Measurements from ENCODE around the gene LRTM2.
A peak's percentile ranks its signal among the peaks of the same experiment; 100 is the strongest.

LRTM2 gene

DNA sequence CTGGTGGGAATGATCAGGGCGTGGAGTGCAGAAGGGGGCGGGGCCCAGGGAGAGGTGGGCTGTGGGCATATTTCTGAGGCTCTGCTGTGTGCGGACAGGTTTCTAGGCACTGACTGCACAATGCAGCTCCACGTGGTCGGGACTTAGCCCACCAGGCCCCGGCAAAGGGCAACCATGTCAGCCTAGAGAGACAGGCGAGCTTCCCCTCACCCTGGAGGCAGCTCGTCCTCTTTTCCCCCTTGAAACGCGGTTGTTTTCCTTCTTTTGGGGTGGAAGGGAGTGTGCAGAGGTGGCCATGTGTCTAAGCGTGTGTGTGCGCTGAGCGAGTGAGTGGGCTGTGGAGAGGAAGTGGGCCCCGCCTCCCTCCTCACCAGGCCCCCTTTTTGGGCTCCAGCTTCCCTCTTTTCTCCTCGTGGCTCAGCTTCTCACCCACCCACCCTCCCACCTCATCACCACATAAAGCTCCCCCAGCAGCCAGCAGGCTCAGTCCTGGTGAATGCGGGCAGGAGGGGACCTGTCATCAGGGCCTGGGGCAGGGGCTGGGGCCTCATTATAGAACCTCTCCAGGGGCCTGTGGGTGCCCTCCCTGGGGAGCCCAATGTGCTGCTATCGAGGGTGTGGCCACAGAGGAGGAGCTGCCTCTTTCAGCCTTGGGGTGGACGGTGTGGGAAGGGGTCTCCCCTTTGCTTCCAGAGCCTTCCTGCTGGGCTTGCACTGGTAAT, 22.0 kb downstream of the LRTM2 start:
- DNase-seq (ENCODE audit: low read depth) = no peak

DNA sequence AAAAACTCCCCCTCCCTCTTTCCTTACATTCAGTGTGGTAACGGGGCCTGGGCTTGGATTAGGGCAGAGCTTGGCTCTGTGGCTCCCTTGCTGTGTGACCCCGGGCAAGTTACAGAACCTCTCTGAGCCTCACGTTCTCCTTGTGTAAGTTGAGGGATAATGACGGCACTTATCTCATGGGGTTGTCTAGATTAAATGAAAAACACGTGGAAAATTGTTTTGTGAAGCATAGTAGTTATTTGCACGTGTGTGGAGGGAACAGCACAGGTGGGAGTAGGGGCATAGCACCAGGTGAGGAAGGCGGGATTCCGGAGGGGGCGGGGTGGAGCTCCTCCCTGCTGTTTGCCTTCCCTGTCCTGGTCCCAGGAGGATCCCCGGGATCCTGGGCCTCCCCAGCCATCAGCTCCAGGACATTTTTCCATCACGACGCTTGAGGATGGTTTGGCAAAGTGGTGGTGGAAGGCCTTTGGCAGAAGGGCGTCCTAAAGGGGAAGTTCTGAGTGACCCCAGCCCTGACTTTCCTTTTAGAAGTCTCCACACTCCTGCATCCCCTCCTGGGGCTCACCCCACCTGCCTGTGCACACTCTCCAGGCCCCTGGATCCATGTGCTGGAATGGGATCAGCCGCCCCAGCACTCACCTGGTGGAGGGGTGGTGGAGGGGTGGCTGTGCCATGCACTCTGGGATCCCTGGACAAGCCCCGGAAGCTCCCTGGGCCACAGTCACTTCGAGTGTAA, 22.7 kb downstream of the LRTM2 start:
- DNase-seq (ENCODE audit: low read depth) = no peak

DNA sequence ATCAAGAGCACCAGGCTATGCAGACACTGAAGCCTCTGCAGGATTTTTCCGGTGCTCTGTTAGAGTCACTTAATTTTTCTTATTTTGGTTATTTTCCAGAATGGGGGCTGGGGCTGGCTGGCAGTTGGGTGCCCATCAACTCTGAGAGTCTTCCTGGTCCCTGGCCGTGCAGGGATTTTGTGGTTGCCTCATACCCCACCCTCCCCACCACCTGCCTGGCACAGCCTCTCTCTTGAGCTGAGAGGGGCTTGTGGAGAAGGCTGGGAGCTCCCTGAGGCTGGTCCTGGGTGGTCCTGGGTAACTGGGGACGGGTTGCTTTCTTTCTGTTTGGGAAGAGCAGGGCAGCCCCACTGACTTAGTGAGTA, 23.3 kb downstream of the LRTM2 start:
- no peak for DNase-seq (ENCODE audit: low read depth)

DNA sequence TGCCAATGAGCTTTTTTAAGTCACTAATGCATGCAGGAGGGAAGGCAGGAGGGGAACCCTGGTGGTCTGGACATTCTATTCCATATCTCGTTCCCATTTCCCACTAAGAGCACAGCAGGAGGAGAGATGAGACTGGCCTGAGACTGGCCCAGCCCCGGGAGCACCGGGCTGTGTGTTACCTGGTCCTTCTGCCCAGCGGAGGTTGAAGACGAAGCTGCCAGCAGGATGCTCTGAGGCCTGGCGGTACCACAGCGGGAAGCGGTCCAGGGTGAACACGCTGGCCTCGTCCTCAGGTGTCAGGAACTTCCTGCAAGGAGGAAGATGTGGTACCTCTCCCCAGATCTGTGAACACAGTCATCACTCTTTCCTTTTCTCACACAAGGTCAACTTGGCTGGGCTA, 23.9 kb downstream of the LRTM2 start:
- no peak for DNase-seq (ENCODE audit: low read depth)

DNA sequence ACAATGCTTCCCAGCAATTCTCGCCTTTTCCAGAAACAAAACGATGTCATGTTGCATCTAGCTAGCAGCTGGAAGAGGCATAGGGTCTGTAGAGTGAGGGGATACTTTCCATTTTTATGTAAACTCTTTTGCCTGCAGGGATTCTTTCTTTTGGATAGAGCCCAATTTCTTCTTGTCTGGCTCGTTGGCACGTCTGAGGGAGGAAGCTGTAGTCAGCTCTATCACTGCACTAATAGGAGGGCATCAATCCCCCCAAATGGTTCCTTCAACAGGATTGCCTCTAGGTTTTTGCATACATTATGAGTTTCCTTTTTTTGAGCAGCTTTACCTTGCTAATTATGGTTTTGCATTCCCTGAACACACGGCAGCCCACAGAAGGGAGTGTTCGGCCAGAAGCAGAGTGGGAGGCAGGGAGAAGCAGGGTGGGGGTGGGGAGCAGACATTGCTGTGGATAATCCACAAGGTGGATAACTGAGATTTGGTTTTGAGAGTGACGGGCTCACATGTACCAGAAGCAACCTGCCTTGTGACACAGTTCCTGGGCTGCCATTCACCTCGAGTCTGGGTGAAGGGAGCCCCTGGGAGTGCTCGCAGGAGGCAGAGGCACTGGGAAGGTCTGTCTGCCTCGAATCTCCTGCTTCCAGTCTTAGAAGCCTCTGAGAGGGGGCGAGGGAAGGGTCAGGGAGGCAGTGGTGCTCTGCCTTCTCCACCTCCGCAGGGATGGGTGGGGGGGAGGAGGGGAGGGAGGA, 24.5 kb downstream of the LRTM2 start:
- no peak for DNase-seq (ENCODE audit: low read depth)

DNA sequence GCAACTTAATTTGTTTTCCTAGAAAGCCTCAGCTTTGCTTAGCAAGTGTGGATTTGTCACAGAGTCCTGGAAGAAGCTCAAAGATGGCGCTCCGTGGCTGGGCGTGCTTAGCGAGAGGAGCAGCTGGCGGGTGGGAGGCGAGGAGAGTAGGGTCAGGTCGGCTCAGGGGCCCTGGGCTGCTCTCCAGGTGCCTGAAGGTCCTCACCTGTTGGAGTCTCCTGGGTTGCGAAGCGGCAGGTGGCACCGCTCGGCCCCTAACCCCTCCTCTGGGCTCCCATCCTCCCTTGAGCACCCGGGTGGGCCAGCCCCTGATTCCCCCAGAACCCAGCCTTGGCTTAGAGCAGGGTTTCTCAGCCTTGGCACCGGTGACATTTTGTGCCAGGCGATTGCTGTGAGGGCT, 25.1 kb downstream of the LRTM2 start:
- DNase-seq (ENCODE audit: low read depth) = no peak

DNA sequence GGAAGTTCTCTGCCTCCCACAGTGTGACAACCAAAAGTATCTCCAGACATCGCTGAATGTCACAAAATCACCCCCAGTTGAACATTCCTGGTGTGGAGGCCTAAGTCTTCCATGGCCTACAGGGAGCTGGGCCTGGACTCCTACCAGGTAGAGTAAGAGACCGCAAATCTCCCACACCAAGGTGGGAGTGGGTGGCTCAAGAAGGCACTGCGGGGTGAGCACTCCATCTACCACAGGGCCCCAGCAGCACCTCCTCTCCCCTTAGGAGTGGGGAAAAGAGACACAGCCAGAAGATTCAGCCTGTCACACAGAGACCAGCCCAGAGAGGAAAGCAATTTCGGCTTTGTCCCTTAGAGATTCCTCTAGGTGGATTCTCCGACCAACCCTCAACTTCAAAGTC, 25.5 kb downstream of the LRTM2 start:
- DNase-seq (ENCODE audit: low read depth) = no peak

DNA sequence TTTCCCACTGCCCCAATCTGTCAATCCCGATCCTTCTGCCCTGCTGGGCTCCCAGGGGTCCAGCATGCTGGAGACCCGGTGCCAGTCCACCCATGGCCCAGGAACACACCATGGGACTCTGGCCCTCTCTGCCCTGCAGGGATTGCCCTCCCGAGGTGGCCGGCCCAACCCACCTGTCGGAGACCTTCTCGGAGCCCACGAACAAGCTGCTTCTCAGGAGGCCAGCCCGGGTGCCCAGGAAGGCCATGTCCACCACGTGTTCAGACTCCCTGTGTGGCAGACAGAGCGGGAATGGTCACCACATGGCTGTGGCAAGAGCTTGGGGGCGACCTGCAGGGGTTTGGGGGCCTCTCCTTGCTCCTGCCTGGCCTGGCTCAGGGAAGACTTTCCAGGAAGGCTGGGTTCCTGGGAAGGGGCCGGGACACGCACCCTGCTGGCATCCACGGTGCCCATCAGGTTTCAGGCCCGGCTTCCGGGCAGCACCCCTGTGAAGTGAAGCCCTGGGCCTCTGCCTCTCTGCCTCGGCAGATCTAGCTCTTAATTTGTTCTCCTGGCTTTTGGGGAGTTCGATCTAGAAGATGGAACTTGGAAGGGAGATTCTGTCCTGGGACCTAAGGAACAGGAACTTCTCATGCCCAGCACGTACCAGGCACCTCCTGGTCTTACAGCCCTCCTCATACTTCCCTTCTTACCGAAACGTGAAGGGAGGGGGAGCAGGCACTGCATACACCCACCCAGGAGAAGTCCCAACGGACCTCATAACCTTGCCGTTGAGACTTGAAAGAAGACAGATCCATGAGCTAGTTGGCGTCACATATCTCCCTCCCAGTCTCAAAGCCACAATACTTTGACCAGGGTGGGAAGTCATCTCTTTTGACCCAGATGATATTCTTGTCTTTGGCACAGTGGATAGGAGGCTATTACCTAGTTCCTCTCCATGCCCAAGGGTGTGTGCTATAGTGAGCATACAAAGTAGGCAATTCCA, 26.3 kb downstream of the LRTM2 start:
- DNase-seq (ENCODE audit: low read depth) = no peak

DNA sequence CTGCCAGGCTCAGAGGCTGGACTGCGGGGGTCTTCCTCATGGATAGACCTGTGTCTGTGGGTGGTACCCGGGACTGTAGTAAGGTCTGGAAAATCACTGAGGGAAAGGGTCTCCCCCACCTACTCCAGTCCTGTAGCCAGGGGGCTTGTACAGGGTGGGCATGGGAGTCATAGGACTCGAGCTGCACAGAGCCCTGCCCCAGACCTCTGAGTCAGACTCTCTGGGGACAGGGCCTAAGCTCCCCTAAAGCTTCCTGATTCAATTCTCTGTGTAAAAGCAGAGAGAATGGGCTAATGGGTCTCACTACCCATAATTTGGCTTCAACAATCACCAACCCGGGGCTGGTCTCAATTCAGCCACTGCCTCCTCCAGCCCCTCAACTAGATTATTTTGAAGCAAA, 27.0 kb downstream of the LRTM2 start:
- no peak for DNase-seq (ENCODE audit: low read depth)

DNA sequence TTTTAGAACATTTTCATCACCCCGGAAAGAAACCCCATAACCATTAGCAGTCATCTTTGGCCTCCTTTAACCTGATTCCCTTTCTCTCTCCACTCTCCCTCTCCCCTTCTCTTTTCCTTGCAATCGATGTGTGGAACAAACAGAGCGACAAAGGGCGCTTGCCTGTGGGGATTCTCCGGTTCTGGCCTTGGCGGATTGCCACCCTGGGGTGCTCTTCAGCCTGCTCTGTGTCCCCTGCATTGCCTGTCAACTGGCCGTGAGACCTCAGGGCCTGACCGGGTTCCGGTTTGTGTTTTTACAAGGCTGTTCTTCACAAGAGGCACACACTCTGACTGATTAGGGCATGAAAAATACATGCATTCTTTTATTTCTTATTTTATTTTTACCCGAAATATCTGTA, 27.8 kb downstream of the LRTM2 start:
- DNase-seq (ENCODE audit: low read depth) = no peak

DNA sequence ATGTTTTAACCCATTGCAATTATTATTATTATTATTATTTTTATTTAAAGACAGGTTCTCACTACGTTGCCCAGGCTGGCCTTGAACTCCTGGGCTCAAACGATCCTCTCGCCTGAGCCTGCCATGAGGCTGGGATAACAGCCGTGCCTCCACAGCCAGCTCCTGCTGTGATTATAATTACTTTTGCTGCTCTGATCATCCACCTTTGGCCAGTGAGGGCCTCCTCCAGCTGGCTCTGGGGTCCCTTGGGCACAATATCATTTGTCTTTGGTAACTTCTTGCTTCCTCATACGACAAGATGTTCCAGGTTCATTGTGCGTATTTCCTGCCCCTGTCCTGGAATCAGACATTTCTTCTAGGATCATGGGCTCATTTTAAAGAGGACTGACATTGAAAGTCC, 28.4 kb downstream of the LRTM2 start:
- DNase-seq (ENCODE audit: low read depth) = no peak

DNA sequence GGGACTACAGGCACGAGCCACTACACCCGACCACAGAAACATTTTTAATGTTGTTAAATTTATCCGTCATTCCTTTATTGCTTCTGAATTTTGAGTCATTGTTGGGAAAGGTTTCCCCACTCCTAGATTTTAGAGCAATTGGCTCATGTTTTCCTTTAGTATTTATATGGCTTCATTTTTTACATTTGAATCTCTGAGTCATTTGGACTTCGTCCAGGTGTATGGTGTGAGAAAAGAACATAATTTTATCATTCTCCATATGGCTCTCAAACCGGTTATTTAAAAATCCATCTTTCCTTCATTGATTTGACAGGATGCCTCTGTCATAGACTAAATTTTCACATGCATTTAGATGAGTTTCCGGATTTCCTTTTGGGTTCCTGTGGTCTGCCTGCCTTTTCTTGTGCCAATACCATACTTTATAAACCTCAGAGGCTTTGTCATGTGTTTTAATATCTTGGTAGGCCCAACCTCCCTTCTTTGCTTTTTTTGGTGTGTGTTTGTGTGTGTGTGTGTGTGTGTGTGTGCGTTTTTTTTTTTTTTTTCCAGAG, 30.9 kb downstream of the LRTM2 start:
- peak; percentile 62 for DNase-seq (ENCODE audit: low read depth)

DNA sequence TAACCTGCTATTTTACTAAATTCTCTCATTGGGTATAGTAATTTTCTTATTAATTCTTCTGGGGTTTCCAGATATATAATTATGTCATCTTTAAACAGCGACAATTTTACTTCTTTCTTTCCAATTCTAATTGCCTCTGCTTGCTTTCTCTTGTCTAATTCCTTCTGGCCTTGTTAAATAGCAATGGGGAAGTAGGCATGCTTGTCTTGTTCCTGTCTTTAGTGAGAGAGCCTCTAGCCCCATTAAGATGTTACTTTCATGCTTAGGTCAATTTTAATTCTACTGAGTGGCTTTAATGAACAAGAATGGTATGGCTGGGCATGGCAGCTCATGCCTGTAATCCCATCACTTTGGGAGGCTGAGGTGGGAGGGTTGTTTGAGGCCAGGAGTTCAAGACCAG, 31.7 kb downstream of the LRTM2 start:
- DNase-seq (ENCODE audit: low read depth) = no peak

DNA sequence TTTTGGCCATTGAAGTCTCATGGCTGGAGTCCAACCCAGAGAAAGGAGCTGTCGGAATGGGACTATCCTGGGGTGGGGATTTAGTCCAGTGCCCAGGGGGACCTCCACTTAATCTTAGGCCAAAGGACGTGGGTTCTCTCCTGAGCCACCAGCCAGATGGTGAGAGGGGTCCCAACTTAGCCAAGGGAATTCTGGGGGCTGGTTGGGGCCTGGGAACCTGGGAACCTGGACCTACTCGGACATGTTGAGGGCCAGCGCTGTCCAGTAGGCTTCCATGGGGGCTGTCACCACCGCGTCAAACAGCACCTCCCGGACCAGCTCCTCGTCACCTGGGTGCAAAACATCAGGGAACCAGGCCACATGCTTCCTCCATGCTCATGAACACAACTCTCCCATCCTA, 33.4 kb downstream of the LRTM2 start:
- DNase-seq (ENCODE audit: low read depth) = no peak

DNA sequence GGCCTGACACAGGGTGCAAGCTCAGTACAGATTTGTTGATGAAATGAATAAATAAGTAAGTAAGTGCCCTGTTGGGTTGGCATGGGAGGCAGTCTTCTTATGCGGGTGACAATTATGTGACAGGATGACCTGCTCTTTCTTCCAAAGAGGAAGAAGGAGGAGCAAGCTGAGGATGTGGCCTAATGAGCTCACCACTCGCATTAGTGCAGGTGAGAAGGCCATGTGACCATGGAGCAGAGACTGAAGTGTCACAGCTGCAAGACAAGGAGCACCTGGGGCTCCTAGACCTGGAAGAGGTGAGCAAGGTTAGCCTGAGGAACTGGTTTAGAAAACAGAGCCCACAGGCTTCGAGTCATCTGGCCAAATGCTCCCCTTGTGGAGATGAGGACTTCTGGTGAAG, 34.9 kb downstream of the LRTM2 start:
- DNase-seq (ENCODE audit: low read depth) = peak; percentile 19

DNA sequence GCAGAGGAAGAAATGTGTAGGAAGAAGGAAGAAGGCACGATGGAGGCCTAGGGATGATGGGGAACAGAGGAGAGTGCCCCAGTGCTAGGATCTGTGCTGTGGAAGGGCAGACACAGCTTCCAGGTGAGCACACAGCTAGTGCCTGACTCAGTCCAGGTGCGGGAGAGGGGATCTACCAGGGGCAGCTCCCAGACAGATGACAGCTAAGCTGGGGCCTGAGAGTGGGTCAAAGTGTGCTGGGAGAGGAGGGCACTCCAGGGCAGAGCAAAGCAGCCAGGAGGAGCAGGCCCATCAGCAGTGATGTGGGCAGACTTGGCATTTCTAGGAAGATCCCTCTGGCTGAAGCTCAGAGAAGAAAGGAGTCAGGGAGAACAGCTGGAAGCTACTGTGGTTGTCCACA, 36.7 kb downstream of the LRTM2 start:
- DNase-seq (ENCODE audit: low read depth) = no peak

DNA sequence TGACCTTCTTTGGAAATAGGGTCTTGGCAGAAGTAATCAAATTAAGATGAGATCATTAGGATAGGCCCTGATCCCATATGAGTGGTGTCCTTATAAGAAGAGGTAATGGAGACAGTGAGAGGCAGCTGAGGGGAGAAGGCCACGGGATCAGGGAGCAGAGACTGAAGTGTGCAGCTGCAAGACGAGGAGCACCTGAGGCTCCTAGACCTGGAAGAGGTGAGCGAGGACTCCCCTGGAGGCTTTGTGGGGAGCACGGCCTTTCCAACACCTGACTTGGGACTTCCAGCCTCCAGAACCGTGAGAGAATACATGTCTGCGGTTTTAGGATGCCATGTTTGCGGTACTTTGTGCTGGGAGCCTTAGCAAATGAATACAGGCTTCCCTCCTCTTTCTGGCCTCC, 37.5 kb downstream of the LRTM2 start:
- DNase-seq (ENCODE audit: low read depth) = no peak

DNA sequence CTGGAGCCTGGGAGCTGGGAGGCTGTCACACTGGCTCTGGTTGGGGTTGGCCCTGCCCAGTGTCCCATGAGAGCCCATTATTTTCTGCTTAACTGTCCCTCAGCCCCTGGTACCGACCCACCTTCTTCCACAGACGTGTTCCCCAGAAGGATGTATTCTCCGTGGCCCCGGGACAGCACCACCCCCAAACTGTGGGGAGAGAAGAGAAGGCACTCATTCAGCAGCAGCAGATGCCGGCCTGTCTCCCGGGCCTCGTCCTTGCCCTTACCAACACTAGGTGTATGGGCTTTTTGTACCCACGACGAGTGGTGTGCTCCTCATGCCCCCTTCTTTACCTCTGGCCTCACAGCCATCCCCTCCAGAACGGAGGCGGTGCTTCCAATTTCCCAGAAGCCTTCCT, 38.1 kb downstream of the LRTM2 start:
- DNase-seq (ENCODE audit: low read depth) = no peak

DNA sequence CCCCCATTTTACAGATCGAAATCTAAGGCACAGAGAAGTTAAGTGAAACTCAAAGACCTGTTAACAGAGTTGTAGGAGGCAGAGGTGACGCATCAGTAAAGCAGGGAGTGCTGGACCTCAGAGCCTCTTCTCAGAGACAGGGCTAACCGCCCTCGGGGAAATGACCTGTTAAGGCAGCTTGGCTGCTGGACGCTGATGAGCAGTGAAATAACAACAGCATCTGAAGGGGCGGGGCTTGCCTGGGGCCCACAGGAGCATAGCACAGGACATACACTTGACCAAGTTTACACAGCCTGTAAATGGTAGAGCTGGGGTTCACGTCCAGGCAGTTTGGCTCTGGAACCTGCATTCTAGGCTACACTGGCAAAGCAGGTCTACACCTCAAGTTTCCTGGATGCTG, 39.3 kb downstream of the LRTM2 start:
- DNase-seq (ENCODE audit: low read depth) = peak; percentile 53

DNA sequence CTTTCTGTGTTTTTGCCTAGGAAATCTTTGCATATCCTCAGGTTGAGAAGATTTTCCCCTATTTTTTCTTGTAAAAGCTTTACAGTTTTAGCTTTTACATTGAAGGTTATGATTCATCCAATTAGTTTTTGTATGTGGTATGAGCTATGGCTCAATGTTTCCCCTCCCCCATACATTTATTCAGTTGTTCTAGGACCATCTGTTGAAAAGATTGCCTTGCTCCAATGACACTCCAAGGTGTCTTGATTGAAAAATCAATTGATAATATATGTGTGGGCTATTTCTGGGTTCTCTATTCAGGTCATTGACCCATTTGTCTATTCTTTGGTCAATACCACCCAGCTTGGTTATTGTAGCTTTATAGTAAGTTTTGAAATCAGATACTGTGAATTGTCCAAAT, 42.6 kb downstream of the LRTM2 start:
- DNase-seq (ENCODE audit: low read depth) = no peak

DNA sequence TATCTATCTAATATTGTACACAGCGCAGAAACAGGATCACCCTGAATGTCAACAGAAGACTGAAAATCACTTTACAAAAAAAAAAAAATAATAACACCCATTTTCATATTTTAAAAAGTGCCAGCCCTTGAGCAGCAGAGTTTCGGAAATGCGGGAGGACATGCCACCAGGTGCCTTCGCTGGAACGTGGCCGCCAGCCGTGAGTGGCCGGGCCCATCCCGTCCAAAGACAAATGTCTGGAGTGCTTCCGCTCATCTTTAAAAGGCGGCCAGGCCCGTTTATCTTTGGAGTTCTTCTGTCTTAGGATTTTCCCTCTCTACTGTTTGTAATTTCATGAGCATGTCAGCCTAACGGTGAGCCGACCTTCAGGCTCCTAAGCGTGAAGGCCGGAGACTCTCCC, 43.5 kb downstream of the LRTM2 start:
- no peak for DNase-seq (ENCODE audit: low read depth)

DNA sequence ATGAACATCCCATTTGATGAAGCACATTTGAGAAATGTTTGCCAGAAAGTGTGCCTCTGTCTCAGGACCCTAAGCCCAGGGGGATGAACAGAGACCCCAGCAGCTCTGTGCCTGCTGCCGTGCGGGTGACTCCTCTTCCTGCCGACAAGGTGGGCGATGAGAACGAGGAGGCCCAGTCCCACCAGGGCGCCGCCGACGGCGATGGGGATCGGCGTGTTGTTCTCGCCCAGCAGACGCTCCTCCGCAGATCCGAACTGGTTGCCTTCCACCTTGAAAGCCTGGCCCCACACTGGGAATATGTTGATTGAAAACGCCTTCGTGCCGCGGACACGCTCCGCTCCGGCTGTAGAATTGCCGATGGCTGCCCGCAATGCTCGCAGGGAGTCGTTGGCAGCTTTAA, 44.1 kb downstream of the LRTM2 start:
- no peak for DNase-seq (ENCODE audit: low read depth)

Measured in amniotic epithelial cell (primary cell).